ENCODE results near the gene SKI.

The SKI gene

GRCh38 chr1:2267051-2267830, 39.1 kb downstream of the SKI start:
- no peak for DNase-seq

- DNase-seq, result no peak
Observed at GRCh38 chr1:2267862-2268261, 39.7 kb downstream of the SKI start.

- DNase-seq, result no peak
Observed at GRCh38 chr1:2268285-2269056, 40.4 kb downstream of the SKI start.

GRCh38 chr1:2269193-2269921, 41.2 kb downstream of the SKI start:
- no peak for DNase-seq

GRCh38 chr1:2269922-2270259, 41.8 kb downstream of the SKI start:
- DNase-seq, result no peak

- DNase-seq, result no peak
Observed at GRCh38 chr1:2270260-2271100, 42.4 kb downstream of the SKI start.

- DNase-seq, result no peak
Observed at GRCh38 chr1:2271211-2271721, 43.1 kb downstream of the SKI start.

- no peak for DNase-seq
Observed at GRCh38 chr1:2271841-2272655, 43.9 kb downstream of the SKI start.

- DNase-seq, result no peak
Observed at GRCh38 chr1:2272686-2273400, 44.7 kb downstream of the SKI start.

GRCh38 chr1:2273401-2274090, 45.4 kb downstream of the SKI start:
- no peak for DNase-seq

GRCh38 chr1:2274231-2274928, 46.3 kb downstream of the SKI start:
- no peak for DNase-seq

GRCh38 chr1:2274929-2275475, 46.9 kb downstream of the SKI start:
- no peak for DNase-seq

GRCh38 chr1:2275796-2276536, 47.8 kb downstream of the SKI start:
- no peak for DNase-seq

GRCh38 chr1:2276803-2277580, 48.9 kb downstream of the SKI start:
- DNase-seq, result no peak

- no peak for DNase-seq
Observed at GRCh38 chr1:2277741-2278488, 49.8 kb downstream of the SKI start.

GRCh38 chr1:2278591-2279209, 50.6 kb downstream of the SKI start:
- no peak for DNase-seq

GRCh38 chr1:2279210-2279639, 51.1 kb downstream of the SKI start:
- no peak for DNase-seq
